AG10803 (cell line): ENCODE results near the gene TBC1D7.

Source experiments
- DNase-seq: peaks from one replicate; pipeline ENCODE4 v3.0.0; 2010; ENCODE audit warnings: low read depth
- H3K4me3 ChIP-seq: 2 replicates; pipeline ENCODE4 v1.5.1; 2011; ENCODE audit warnings: mild to moderate bottlenecking, low read length, control low read depth
- TF ChIP-seq, protein P1 (sequence below): conservative IDR thresholded peaks from 2 replicates; pipeline ENCODE4 v1.5.1; 2011; ENCODE audit warnings: mild to moderate bottlenecking, low read length, control low read depth, inconsistent platforms

TBC1D7 gene

DNA sequence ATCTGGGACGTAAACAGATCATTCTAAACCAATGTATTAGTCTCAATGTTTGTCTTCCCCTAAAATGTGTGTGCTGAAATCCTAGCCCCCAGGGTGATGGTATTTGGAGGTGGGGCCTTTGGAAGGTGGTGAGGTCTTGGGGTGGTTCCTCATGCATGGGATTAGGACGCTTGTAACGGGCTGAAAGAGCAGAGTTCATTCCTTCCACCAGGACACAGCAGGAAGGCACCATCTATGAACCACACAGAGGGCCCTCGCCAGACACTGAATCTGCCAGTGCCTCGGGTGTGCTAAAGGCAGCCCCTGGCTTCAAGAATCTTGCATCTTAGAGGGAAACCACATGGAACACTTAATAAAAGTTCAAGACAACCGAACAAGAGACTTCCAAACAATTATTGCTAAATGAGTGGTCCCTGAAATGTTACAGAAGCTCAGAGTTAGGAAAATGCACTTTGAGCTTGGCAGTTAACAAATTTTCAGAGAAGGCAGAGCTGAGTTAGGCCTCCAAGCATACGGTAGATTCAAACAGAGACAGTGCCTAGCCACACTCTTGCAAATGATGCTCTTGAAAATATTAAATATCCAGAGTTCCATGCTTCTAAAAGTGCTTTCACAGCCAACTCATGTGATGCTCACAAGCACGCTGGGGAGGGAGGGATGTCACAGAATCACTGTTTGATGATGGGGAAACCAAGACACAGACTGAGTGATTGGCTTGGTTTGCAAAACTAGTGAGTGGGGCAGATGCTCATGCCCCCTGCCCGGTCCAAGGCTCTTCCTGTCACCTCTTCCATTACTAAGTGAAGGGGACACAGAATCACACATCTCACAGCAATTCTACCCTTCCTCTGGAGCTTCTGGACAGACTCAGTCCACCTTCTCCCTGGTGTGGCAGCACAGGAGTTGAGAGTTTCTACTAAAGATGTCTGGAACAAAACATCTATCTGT lies 27.4 kb downstream of the TBC1D7 start:
- TF ChIP-seq, protein P1, sequence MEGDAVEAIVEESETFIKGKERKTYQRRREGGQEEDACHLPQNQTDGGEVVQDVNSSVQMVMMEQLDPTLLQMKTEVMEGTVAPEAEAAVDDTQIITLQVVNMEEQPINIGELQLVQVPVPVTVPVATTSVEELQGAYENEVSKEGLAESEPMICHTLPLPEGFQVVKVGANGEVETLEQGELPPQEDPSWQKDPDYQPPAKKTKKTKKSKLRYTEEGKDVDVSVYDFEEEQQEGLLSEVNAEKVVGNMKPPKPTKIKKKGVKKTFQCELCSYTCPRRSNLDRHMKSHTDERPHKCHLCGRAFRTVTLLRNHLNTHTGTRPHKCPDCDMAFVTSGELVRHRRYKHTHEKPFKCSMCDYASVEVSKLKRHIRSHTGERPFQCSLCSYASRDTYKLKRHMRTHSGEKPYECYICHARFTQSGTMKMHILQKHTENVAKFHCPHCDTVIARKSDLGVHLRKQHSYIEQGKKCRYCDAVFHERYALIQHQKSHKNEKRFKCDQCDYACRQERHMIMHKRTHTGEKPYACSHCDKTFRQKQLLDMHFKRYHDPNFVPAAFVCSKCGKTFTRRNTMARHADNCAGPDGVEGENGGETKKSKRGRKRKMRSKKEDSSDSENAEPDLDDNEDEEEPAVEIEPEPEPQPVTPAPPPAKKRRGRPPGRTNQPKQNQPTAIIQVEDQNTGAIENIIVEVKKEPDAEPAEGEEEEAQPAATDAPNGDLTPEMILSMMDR = no peak; the same call in 1 of the 2 replicates
- no peak for DNase-seq
- H3K4me3 ChIP-seq = no peak overlapping the region

DNA sequence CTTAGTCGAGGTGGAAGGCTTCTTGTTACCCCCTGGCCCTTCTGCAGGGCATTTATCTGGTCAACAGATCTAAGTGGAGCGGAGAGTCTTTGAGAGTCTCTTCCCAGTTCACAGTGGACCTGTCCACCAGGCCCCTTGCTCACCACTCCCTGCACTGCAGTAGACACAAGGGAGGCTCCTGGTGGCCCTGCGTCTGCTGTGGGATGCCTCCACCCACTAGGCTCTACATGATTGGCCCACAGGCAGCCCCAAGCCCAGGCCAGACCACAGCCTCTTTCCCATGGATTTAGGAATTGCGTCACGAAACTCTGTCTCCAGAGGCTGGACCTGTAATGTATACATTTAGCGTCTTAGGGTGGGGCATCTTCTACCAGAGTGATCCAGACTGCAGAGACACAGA lies 28.4 kb downstream of the TBC1D7 start:
- TF ChIP-seq, protein P1 = no peak
- DNase-seq = no peak
- H3K4me3 ChIP-seq = no peak overlapping the region

DNA sequence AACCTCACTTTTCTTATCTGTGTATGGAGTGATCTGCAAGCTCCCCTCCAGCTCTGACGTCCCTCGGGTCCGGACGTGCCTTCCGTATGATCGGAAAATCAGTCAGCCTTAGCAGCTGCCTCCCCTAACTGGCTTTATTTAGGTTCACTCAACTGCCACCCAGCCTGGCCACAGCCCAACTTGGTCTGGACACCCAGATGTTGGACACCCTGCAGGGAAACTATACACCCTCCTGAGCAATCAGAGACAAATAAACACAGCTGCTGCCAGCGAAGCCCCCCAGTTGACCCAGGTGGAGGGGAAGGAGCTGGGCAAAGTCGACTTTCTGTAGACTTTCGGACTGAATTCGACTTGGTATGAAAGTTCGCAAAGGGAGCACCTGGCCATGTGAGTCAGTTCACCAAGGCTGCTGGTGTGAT lies 28.9 kb downstream of the TBC1D7 start:
- TF ChIP-seq, protein P1 = no peak
- no peak overlapping the region for H3K4me3 ChIP-seq
- no peak for DNase-seq

DNA sequence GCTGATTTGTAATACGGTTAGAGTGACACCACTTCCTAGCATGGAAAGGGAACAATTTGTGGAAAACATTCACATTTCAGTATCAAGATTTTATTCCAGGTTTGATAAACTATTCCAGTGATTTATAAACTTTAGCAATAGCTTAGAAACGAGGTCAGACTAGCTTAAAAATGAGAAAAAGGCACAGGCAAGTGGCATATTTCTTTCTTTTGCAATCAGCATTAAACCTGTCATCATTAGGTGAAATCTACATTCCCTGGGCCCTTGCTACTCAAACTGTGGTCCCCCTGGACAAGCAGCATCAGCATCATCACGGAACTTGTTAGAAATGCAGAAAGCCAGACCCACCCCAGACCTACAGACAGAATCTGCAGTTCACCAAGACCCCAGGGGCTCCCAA lies 29.9 kb downstream of the TBC1D7 start:
- DNase-seq = peak; percentile 57
- H3K4me3 ChIP-seq = no peak overlapping the region
- TF ChIP-seq, protein P1 = no peak

DNA sequence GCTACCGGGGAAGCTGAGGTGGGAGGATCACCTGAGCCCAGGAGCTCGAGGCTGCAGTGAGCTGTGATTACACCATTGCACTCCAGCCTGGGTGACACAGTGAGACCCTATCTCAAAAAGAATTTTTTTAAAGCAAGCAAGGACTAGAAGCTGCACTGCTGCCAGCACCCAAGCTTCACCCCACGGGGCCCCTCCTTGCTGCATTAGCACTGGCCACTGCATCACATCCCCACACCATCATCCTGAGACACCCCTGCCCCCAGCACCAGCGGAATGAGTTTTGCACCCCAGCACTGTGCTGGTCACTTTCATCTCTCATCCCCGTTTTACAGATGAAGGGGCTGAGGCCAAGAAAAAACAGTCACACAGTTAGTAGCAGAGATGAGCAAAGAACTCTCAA lies 30.9 kb downstream of the TBC1D7 start:
- DNase-seq = no peak
- H3K4me3 ChIP-seq = no peak overlapping the region
- TF ChIP-seq, protein P1 = no peak

DNA sequence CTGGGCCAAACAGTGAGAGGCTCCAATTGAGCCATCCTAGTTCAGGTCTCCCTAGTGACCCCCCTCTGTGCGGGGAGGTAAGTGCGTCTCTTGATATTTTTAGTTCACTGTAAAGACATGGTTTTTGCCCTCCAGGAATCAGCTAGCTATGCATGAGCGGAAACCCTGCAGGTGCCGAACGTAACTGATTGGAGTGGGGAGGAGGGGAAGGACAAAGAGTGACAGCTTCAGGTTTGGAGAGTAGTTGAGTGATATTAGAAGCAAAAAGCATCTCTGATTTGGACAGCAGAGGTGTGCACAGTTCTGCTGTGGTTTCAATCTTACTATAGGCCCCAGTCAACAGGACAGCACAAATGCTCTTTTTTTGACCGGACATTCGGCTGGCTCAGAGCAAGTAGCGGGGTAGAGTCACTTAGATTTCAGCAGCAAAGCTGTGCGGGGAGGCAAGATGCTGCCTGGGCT lies 31.8 kb downstream of the TBC1D7 start:
- no peak overlapping the region for H3K4me3 ChIP-seq
- DNase-seq = no peak
- TF ChIP-seq, protein P1 = no peak

DNA sequence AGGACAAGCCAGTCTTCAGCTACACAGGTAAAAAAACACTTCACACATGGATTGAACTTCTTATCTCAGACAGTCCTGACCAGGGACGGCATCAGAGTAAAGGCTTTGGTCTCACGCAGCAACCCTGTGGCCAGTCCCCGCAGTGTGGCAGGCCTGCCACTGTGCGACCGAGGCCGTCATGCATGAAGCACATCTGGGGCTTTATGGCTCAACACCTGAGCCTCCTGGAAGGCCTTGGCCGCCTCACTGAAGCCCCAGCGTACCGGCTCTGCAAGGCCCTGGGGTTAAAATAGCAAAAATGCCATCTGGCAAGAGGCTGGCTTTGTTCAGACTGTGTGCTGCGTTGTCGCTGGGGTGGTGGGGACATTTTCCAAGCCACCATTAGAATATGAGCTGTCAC lies 32.8 kb downstream of the TBC1D7 start:
- TF ChIP-seq, protein P1 = no peak
- DNase-seq = no peak

More for the DNA sequence above, 32.8 kb downstream of the TBC1D7 start:
- no peak overlapping the region for H3K4me3 ChIP-seq
